GM12865 (cell line): Measurements from ENCODE around the gene CPS1.

Source experiments
- DNase-seq: peaks from one replicate; pipeline ENCODE4 v3.0.0; 2010; ENCODE audit warnings: low read depth
- H3K4me3 ChIP-seq: 2 replicates; pipeline ENCODE4 v1.5.1; 2011; ENCODE audit warnings: mild to moderate bottlenecking, low read depth, low read length, control low read depth
- CTCF ChIP-seq: IDR thresholded peaks from 2 replicates; pipeline ENCODE4 v1.5.1; 2011; ENCODE audit warnings: low read length, control low read depth, low read depth, inconsistent platforms; ENCODE audit not compliant: insufficient read depth; ENCODE audit errors: missing control alignments

The CPS1 gene

GRCh38 chr2:210556329-210556980, at the start of gene CPS1:
Gene CPS1 (plus strand): TSS chr2:210556599. CDS start chr2:210556734, 135 bp downstream.
- DNase-seq: no peak
- TF ChIP-seq CTCF: no peak
- H3K4me3 ChIP-seq: no peak within 1 kb of the TSS

- H3K4me3 ChIP-seq: no peak overlapping the region
- DNase-seq: no peak
- no peak for TF ChIP-seq CTCF
Measured at GRCh38 chr2:210515911-210516310, 40.5 kb upstream of the CPS1 start.

GRCh38 chr2:210517264-210517663, 39.1 kb upstream of the CPS1 start:
- no peak for DNase-seq
- no peak for TF ChIP-seq CTCF

GRCh38 chr2:210519594-210519993, 36.8 kb upstream of the CPS1 start:
- no peak overlapping the region for H3K4me3 ChIP-seq
- DNase-seq: no peak
- no peak for TF ChIP-seq CTCF

More at GRCh38 chr2:210517264-210517663, 39.1 kb upstream of the CPS1 start:
- H3K4me3 ChIP-seq: no peak overlapping the region

GRCh38 chr2:210522399-210522798, 34.0 kb upstream of the CPS1 start:
- no peak for DNase-seq
- no peak for TF ChIP-seq CTCF
- no peak overlapping the region for H3K4me3 ChIP-seq

GRCh38 chr2:210523650-210524289, 32.6 kb upstream of the CPS1 start:
- DNase-seq: no peak
- no peak overlapping the region for H3K4me3 ChIP-seq
- TF ChIP-seq CTCF: no peak

- no peak overlapping the region for H3K4me3 ChIP-seq
- TF ChIP-seq CTCF: no peak
- no peak for DNase-seq
Measured at GRCh38 chr2:210524533-210524932, 31.9 kb upstream of the CPS1 start.
